AML-193 (cell line): ENCODE results near the gene CARD6.
A peak's percentile ranks its signal among the peaks of the same experiment; 100 is the strongest.
"Not testable (repeated sequence)": the region's sequence is repeated elsewhere in the genome, so short reads cannot be mapped to it uniquely, and the experiment has no call there.

Source experiments
- DNase-seq, 2 experiments: peaks; one replicate each; lab custom pipeline; 2025; lab: John Stamatoyannopoulos, UW

Gene CARD6

GRCh38 chr5:40875958-40876357 is 34.8 kb downstream of the CARD6 start:
- DNase-seq = no peak

DNA sequence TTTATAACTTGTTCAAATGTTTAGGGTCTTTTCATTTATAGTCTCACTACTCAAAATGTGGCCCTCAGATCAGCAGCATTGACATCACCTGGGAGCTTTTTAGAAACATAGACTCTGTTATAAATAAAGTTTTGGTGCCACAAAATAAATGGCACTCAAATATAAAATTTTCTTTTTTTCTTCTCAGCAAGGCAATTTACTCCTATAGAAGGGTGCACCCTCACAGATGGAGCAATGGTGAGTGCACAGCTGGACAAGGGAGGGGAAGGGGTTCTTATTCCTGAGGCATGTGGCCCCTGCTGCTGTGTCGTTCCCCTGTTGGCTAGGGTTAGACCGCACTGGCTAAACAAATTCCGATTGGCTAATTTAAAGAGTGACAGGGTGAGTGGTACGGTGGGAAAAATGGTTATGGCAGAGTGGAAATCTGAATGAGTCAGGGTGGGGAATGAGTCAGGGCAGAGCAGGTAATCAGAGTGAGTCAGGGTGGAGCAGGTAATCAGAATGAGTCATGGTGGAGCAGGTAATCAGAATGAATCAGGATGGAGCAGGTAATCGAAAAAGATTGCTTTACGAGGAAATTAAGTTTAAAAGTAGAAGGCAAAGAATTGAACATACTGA is 36.3 kb downstream of the CARD6 start:
- no peak for DNase-seq

DNA sequence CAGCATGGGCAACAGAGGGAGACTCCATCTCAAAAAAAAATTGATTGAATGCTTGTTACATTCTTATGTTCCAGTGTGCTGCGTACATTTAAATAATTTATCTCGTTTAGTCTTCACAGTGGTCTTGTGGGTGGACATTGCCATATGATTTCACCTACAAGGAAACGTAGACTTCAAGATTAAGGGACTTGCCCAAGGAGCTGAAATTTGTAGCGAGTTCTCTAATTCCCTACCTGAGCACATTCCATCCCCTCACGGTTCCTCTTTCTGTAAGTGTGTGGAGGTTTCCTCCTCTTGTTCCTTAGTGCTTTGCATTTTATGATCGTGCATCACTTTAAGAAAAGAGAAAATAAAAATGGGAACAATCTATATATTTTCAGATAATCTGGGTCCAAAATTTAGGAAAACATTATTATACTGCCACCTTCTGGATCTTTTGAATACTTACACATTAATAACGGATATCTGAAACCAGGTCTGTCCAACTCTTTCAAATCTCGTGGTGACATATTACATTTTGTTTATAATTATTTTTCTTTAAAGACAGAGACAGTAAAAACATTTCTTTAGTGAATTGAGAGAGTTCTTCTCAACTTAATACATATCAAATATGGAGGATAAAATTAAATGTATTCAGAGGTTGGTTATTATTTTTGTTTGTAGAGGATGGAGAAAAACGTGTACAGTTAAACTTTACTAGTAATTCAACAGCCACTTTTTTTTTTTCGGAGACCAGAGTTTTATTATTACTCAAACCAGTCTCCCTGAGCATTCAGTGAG is 38.2 kb downstream of the CARD6 start:
- peak; percentile 39 to 57 for DNase-seq

GRCh38 chr5:40882291-40882690 is 41.1 kb downstream of the CARD6 start:
- no peak for DNase-seq

- not testable (repeated sequence) for DNase-seq
Measured at GRCh38 chr5:40883051-40883450, 41.9 kb downstream of the CARD6 start.

DNA sequence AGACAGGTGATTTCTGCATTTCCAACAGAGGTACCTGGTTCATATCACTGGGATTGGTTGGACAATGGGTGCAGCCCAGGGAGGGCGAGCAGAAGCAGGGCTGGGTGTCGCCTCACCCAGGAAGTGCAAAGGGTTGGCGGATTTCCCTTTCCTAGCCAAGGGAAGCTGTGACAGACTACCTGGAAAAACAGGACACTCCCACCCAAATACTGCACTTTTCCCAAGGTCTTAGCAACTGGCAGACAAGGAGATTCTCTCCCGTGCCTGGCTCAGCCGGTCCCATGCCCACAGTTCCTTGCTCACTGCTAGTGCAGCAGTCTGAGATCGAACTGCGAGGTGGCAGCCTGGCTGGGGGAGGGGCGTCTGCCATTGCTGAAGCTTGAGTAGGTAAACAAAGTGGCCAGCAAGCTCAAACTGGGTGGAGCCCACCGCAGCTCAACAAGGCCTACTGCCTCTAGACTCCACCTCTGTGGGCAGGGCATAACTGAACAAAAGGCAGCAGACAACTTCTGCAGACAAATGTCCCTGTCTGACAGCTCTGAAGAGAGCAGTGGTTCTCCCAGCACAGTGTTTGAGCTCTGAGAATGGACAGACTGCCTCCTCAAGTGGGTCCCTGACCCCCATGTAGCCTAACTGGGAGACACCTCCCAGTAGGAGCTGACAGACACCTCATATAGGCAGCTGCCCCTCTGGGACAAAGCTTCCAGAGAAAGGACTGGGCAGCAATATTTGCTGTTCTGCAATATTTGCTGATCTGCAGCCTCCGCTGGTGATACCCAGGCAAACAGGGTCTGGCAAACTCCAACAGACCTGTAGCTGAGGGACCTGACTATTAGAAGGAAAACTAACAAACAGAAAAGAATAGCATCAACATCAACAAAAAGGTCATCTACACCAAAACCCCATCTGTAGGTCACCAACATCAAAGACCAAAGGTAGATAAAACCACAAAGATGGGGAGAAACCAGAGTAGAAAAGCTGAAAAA is 54.6 kb downstream of the CARD6 start:
- not testable (repeated sequence) for DNase-seq

- peak; percentile 56 to 67 for DNase-seq
Measured at GRCh38 chr5:40904205-40904993, 63.2 kb downstream of the CARD6 start.

DNA sequence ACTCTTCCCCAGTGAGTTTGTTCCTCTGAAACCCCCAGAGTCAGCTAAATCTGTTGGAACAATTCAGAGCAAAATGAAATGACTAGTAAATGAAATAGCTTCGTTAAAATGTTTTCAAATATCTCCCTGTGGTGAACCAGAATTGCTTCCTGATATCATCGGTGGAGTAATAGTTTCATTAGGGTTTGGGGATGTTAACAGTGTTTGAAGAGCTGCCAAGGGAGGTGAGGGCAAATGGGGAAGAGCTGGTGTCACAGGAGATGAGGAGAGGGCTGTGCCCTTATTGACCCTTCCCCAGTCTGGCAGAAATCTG is 63.8 kb downstream of the CARD6 start:
- no peak for DNase-seq

DNA sequence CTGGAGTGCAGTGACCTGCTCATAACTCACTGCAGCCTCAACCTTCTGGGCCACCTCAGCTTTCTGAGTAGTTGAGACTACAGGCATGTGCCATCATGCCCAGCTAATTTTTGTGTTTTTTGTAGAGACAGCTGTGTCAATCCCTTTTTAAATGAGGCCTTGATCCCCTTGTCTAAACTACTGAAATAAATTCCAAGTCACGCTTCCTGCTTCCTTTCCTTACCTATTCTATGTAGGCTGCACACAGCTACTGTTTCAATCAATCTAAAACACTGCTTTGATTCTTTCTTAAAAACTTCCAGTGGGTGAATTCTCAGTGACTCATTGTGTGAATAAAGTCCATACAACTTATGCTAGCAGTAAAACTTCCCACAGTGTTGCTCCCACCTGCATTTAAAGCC is 65.2 kb downstream of the CARD6 start:
- DNase-seq = no peak

GRCh38 chr5:40909264-40909663 is 68.1 kb downstream of the CARD6 start, which contains the start of gene C7:
Gene C7 (plus strand): TSS chr5:40909497. CDS start chr5:40909611, 114 bp downstream.
- DNase-seq = no peak

GRCh38 chr5:40909723-40910122 is 68.6 kb downstream of the CARD6 start:
- DNase-seq = no peak
